Activated CD8-positive, alpha-beta T cell treated with anti-CD3 and anti-CD28 coated beads for 36 hours (primary cell): ENCODE measurements around the gene SETD4. TPM values are rescaled to one million over a fixed set of nuclear protein-coding genes. Genes with fewer than 3 reads are reported as not detected.

Experiments
- total RNA-seq, 2 experiments: library from RNA; stranded (reverse); gene quantifications; one replicate each; pipeline ENCODE4 v1.2.3, GENCODE V29; 2021

Gene SETD4
- total RNA-seq, 2 experiments from 2014 or later: 18.5 to 19.1 TPM

Other genes starting within 250 kb of the SETD4 start
- 10 to 100 TPM; 37.1 to 43.2 TPM for gene CBR1, start 9.5 kb upstream of the SETD4 start, total RNA-seq
- 10 to 100 TPM; 13.5 to 14.8 TPM for gene CBR3, start 74.6 kb upstream of the SETD4 start, total RNA-seq
- 10 to 100 TPM; 14.3 to 15.2 TPM for gene DOP1B, start 96.3 kb upstream of the SETD4 start, total RNA-seq